GM18507 (cell line): ENCODE measurements around the gene TFF2.

Experiments used
- DNase-seq: peaks from one replicate; pipeline ENCODE4 v3.0.0; 2011; ENCODE audit warnings: low read depth; ENCODE audit not compliant: insufficient read length; ENCODE audit errors: extremely low spot score
- FAIRE-seq: peaks from 2 replicates; lab custom pipeline; 2011; peaks lifted over from hg19 to GRCh38; lab: Jason Lieb, UNC

Gene TFF2

DNA sequence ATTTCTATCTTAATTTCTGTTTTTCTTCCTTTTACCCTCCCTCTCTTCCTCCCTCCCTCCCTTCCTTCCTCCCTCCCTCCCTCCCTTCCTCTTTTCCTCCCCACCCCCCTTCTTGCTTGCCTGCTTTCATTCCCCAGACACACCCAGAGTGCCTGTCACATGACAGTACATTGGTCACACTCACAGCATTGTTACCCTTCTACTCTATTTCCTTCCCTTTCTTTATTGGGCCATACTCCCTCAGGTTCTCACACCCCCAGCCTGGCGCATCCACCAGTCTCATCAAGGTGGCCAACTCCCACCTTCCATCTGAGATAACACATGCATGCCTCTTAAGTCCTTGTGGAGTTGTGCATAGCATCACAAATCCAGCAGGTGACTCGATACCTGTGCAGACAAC, 34.2 kb upstream of the TFF2 start:
- no peak for DNase-seq
- no peak for FAIRE-seq

DNA sequence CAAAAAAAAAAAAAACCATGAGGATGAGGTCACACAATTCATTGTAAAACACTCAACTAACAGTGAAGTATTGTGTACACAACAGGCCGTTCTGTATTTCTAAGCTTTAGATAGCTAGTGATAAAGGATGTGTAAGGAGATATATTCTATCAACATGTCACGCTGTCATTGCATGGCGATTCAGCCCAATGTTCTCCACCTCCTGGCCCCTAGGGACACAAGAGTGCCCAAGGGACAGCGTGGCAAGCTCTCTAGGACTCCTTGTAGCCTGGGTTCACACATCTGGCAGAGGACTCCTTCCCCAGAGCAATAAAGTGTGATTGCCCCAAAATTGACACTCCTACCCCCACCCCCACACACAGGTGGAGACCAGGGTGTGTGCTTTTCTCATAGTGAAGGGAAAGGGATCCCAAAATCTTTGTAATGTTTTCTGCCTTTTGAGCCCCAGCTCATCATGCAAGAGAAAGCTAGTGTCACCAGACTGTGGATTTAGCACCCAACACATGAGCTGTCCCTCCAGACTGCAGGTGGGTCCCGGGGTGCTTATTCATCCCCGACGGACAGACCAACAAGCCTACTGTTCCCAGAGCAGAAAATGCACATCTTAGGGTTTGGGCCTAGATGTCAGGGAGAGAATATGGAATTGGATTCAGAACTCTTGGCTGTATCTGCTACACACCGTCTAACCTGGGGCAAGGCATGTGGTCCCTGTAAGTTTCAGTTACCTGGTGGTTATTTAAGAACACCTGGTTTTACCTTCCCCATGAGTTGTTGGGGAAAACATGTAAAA, 33.6 kb upstream of the TFF2 start:
- DNase-seq (no peak), FAIRE-seq (no peak)

DNA sequence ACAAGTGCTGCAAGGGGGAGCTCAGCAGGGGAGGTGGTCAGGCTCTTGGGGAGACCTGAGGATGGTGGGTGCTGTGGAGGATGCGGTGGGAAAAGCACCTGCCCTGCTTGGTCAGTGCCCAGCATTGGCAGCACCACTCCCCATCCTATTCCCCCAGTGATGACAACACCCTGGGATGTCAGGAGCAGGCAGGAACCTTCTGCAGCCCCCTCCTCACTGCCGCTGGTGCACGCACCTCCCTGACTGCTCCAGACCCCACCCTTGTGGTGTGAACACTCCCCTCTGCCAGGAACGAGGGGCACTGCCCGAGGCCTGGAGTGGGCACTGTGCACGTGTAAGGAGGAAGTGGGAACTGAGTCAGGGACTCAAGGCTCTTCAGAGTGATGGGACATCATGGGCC, 32.5 kb upstream of the TFF2 start:
- FAIRE-seq (no peak), DNase-seq (no peak)

DNA sequence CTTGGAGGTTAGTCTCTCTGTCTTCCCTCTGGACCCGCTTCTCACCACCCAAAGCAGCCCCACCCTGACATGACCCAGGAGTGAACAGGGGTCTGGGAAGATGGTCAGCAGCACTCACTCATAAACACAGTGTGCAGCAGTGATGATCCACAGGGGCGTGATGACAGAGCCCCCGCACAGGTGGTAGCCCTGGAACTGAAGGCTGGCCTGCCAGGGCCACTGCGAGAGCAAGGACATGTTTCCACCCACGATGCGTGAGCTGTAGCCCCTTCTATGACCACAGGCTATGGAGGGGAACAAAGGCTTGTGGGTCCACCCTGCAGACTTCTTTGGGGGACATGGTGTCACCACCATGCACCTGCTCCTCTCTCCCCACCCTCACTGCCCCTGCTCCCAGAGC, 32.1 kb upstream of the TFF2 start:
- no peak for FAIRE-seq
- no peak for DNase-seq

- DNase-seq (no peak), FAIRE-seq (peak; percentile 44)
Measured at GRCh38 chr21:42381347-42381984, 30.7 kb upstream of the TFF2 start.

- DNase-seq, result no peak
- no peak for FAIRE-seq
Measured at GRCh38 chr21:42379426-42380215, 28.8 kb upstream of the TFF2 start.

DNA sequence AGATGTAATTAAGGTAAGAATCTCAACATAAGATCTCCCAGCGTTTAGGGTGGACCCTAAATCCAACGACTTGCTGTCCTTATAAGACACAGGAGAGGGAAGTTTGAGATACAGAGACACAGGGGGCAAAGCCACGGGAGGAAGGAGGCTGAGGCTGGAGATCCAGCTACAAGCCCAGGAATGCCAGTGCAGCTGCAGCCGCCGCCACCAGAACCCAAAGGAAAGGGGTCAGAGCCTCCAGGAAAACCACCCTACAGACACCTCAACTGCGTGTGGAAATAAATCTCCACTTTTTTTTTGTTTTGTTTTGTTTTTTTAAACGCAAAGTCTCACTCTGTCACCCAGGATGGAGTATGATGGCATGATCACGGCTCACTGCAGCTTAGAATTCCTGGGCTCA, 27.6 kb upstream of the TFF2 start:
- no peak for DNase-seq
- FAIRE-seq, result no peak

DNA sequence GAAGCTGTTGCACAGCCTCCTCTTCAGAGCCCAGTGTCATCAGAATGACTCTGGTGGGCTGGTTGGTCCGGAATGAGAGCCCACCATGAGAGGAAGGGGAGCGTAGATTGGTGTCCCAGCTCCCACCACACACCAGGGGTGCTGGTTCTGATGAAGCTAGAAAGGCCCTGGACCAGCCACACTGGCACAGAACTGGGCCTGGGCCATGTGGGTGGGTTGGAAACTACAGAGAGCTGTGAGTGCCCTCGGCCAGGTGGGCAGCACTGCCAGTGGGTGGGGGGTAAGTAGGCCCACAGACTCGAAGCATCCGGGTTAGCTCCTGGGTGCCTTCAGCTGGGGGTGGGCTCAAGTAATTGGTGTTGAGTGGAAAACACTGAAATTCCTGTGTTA, 27.2 kb upstream of the TFF2 start:
- FAIRE-seq, result no peak
- DNase-seq, result no peak

- DNase-seq (no peak), FAIRE-seq (no peak)
Measured at GRCh38 chr21:42377211-42377950, 26.6 kb upstream of the TFF2 start.

DNA sequence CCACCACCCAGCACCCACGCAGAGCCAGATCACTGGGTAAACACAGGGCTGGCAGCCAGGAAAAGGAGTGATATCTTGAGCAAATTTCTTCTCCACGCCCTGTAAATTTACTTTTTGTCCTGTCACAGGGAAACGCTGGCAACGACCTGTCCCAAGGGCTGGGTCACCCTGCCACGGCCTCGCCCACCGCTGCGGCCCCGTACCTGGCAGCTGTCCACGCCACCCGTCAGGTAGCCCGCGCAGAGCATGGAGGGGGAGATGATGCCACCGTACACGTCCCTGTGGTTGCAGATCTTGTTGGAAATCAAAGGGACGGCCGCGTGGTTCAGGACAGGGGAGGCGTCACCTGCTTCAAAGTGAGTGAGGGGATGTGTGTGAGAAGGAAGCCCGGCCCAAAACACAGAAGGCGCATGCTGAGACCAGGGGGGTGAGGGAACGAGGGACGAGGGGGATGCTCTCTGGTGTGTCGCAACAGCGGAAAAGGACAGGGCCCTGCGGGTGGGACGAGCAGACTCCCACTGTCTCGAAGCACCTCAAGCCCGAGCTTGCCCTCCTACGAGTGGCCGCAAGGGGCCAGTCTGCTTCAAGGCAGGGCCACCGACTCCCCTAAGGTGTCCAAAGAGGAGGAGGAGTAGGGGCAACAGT, 25.7 kb upstream of the TFF2 start:
- no peak for FAIRE-seq
- DNase-seq, result no peak

- DNase-seq (no peak), FAIRE-seq (no peak)
Measured at GRCh38 chr21:42375966-42376337, 25.2 kb upstream of the TFF2 start.

DNA sequence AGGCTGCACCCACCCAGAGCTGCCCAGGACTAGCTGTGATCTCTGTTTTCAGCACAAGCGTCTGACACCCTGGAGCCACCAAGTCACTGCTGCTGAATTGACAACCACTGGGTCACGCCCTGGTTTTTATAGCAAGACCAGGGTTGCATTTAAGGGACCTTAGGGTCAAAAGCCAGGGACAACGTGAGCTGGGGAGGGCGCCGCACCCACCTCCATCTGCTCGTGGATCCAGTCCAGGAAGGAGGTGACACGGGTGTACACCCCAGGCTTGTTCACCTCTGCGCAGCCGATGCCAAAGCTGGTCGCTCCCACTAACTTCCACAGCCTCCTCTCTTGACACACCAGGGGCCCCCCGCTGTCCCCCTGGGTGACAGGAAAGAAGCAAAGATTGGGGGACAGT, 24.7 kb upstream of the TFF2 start:
- FAIRE-seq (no peak), DNase-seq (no peak)

- DNase-seq (no peak), FAIRE-seq (no peak)
Measured at GRCh38 chr21:42374864-42375499, 24.2 kb upstream of the TFF2 start.

GRCh38 chr21:42374457-42374856, 23.7 kb upstream of the TFF2 start:
- FAIRE-seq, result no peak
- DNase-seq, result no peak

DNA sequence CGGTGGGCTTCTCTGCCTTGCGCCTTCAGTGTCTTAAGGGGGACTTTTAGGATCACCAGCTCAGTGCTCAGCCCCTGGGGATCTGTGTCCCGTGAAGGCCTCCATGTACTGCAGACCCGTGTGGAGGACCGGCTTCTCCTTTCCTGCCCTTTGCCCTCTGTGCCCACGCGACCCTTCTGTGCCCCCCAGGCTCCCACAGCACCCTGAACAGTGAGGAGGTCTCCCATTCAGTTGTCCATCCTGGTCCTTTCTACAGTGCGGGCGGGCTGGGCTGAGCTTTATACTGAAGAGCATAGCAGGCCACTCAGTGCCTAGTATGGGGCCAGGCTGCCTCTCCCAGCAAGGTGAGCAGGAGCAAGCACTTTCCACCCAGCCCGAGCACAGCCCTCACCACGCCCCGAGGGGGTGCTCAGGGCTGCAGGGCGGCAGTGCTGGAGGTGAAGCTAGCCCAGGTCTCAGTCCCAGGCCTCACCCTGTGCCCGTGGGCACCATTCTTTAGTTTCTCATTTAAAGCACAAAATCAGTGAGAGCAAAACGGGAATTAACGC, 23.2 kb upstream of the TFF2 start:
- no peak for FAIRE-seq
- no peak for DNase-seq

DNA sequence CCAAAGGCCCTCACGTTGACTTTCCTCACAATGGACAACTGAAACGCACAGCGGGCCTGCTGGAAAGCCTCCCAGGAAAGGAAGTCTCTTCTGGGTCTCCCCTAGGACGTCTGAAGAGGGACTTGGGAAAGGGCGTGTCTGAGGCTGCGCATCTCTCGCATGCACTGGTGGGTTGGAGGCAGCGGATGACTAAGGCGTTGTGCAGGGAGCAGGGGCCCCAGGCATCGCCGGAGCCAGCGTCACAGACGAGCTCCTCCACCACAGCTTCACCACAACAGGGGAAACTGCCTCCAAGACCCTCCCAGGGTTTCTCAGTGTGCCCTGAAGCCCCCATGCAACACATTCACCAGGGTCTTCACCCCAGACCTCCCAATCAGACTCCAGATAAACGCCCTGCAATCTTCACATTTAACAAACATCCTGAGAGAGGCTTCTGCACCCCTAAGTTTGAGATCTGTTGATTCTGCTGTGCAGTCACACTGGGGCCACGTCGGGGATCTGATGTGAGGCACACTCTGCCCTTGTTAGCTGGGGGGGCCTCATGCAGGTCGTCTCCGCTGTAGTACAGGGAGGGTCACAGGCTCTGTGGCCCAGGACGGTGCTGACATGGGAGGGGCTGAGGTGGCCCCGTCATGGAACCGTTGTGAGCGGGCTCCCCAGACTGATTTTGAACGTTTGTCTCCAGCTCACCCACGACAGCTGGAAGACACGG, 22.6 kb upstream of the TFF2 start:
- no peak for DNase-seq

GRCh38 chr21:42370894-42371654, 20.3 kb upstream of the TFF2 start:
- DNase-seq (no peak), FAIRE-seq (no peak)

More for the DNA sequence above, 22.6 kb upstream of the TFF2 start:
- no peak for FAIRE-seq

DNA sequence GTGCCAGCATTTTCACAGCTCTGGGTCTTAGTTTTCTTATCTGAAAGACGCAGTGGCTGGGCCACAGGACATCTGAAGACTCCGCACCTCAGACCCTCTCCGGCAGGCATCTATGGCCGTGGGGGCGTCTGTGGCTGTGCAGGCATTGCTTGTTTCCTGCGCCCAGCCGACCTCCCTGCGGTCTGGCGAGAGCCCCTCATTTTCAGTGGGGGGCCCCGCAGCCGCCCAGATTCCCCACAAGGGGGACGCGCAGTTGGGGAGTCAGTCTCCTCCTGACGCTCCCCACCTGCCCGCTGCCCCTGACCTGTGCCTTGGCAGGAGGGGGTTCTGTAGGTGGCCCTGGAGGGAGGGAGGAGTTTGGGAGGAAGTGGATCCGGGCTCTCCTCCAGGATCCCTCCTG, 19.0 kb upstream of the TFF2 start:
- FAIRE-seq (no peak), DNase-seq (no peak)
